HFFc6 (cell line): Measurements from ENCODE around the gene CALHM1. TPM values are rescaled to one million over a fixed set of nuclear protein-coding genes. Genes with fewer than 3 reads are reported as not detected.

Source experiments
- DNase-seq: peaks from one replicate; pipeline ENCODE4 v3.0.0-alpha.2; 2018
- H3K27ac Mint-ChIP-seq: 2 replicates; pipeline ENCODE4 v1.8.0; 2020; ENCODE audit warnings: mild to moderate bottlenecking, mixed read lengths
- H3K27me3 Mint-ChIP-seq: 2 replicates; pipeline ENCODE4 v1.8.0; 2021; ENCODE audit warnings: mild to moderate bottlenecking, moderate library complexity, mixed read lengths; ENCODE audit not compliant: insufficient read depth
- H3K36me3 Mint-ChIP-seq: 2 replicates; pipeline ENCODE4 v1.8.0; 2021; ENCODE audit warnings: low read depth, mixed read lengths
- H3K4me1 Mint-ChIP-seq: 2 replicates; pipeline ENCODE4 v1.8.0; 2020; ENCODE audit warnings: low read depth, mixed read lengths
- H3K4me3 Mint-ChIP-seq: 2 replicates; pipeline ENCODE4 v1.8.0; 2020; ENCODE audit warnings: mild to moderate bottlenecking, moderate library complexity, mixed read lengths
- H3K9me3 Mint-ChIP-seq: 2 replicates; pipeline ENCODE4 v1.8.0; 2020; ENCODE audit warnings: mild to moderate bottlenecking, mixed read lengths
- CTCF ChIP-seq: fragments of 200-600 bp; sonication (generic); IDR thresholded peaks from 2 replicates; pipeline ENCODE4 v1.5.0; 2021; ENCODE audit warnings: antibody characterized with exemption, mild to moderate bottlenecking
- total RNA-seq, 6 experiments: library from RNA; stranded (reverse); fragmentation: NEBNext Ultra II Directional; extraction: Animal tissue kit (Norgen Biotek cat#: 25700); gene quantifications; 2 replicates in 1 of 6; 3 replicates in 5 of 6; pipeline ENCODE4 v1.2.3, GENCODE V29; 2021

CALHM1 gene
- total RNA-seq, 6 experiments from 2014 or later, result not detected

DNA sequence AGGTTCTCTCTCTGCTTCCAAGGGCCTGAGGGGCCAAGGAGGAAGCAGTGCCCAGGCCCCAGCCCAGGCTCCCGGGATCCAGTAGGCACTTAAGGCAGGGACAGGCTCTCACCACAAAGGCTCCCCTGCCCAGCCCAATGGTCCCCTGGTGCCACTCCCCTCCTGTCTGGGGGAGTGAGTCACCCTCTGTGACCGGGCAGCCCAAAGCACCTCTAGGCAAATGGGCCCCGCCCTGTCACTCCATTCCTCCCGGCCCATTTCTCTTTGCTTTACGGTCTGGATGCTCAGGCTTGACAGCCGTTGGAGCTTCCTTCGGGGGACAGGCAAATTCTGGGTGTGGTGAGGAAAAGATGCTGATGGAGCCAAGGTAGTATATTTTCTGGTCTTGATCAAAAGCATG, 20.4 kb upstream of the CALHM1 start, which contains the start of gene CALHM3:
CALHM3 (minus strand) TSS at position 106 of the 400 bp plus-strand sequence. CDS start 208 bp downstream, outside the sequence.
- Mint-ChIP-seq H3K27me3 (peaks cover 3% of the 10 kb centered on the region), H3K4me3 (no peak within 1 kb of the TSS; the same call in 1 of the 2 replicates), H3K4me1 (peaks cover 34% of the 10 kb centered on the region), H3K9me3 (no peaks in the 10 kb centered on the region), H3K27ac (0 out of 2 replicates have a peak within 1 kb of the TSS, but pooled peaks have one; percentile 8), H3K36me3 (no peaks in the 10 kb centered on the region)
- DNase-seq, result peak; percentile 15
- no peak for TF ChIP-seq CTCF

DNA sequence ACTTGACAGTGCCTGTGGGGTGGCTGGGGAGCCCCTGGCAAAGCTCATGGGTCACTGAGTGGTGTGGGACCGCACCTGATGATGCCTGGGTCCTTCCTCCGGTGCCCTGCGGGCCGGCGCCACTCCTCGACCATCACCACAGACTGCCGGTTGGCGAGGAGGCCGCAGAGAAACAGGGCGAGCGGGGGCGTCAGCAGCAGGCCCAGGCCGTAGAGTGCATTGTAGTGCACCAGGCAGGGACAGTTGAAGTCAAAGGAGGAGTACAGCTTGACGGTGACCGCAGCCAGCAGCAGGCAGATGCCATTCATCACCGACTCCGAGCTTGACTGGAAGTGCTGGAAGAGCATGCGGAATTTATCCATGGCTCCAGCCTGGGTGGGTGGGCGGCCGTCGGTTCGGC, 20.0 kb upstream of the CALHM1 start:
- TF ChIP-seq CTCF, result no peak
- Mint-ChIP-seq H3K27me3 (peaks cover 5% of the 10 kb centered on the region), H3K4me1 (peaks cover 34% of the 10 kb centered on the region), H3K9me3 (no peaks in the 10 kb centered on the region), H3K36me3 (no peaks in the 10 kb centered on the region), H3K27ac (no peak overlapping the region), H3K4me3 (no peak overlapping the region)
- DNase-seq, result no peak

DNA sequence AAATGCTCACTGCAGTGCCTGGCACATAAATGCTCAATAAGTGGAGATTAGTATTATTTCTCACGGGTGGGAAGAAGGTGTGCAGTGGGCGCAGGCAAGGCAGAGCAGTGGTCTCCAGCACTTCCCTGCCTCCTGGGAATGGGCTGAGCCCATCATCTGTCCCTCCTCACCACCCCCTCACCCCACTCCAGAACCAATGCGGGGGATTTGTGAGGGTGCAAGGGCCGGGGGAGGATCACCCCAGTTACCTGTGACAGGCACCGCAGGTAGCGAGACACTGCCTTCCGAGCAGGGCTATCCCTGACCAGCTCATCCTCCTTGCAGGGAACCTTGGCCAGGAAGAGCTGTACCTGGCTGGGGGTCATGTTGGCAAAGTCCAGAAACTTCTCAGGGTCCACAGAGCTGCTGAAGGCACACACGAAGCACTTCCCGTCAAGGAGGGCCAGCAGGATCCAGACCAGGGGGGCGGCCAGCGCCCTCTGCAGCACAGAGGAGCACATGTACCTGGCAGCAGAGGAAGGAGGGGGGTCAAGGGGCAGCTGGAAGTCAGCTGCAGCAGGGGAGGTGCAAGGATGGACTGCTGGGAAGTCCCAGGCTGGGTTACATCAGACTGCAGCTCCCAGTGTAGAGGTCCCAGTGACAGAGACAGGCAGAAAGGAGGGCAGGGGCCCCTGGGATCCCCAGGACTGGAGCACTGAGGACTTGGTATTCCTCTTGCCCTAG, 17.5 kb upstream of the CALHM1 start:
- peaks cover 5% of the 10 kb centered on the region for H3K27me3 Mint-ChIP-seq
- peak; percentile 34; the same call in 1 of the 2 replicates for TF ChIP-seq CTCF
- H3K27ac Mint-ChIP-seq, result no peak overlapping the region
- no peak overlapping the region for H3K4me3 Mint-ChIP-seq
- H3K36me3 Mint-ChIP-seq, result no peaks in the 10 kb centered on the region
- H3K4me1 Mint-ChIP-seq, result peaks cover 29% of the 10 kb centered on the region
- no peak for DNase-seq
- H3K9me3 Mint-ChIP-seq, result no peaks in the 10 kb centered on the region

DNA sequence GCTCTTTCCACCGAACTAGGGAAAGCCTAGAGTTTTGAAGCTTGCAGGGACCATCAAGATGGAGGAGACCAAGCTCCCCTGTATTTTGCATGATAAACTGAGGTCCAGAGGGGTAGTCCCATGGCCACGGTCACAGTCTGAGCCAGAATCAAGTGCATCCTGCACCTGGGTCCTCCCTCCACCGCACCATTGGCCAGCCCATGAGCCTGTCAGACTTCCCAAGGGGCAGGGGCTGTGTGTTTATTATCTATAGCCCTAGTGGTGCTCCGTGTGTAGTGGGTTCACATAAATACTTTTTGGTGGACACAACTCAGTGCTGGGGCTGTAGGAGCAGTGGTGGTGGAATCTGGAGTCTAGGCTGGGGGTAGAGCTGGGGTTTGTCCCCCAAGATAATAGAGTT, 16.7 kb upstream of the CALHM1 start:
- H3K27ac Mint-ChIP-seq, result no peak overlapping the region
- no peaks in the 10 kb centered on the region for H3K9me3 Mint-ChIP-seq
- H3K27me3 Mint-ChIP-seq, result peaks cover 5% of the 10 kb centered on the region
- peaks cover 22% of the 10 kb centered on the region for H3K4me1 Mint-ChIP-seq
- H3K4me3 Mint-ChIP-seq, result no peak overlapping the region
- TF ChIP-seq CTCF, result no peak
- DNase-seq, result no peak
- no peaks in the 10 kb centered on the region for H3K36me3 Mint-ChIP-seq

DNA sequence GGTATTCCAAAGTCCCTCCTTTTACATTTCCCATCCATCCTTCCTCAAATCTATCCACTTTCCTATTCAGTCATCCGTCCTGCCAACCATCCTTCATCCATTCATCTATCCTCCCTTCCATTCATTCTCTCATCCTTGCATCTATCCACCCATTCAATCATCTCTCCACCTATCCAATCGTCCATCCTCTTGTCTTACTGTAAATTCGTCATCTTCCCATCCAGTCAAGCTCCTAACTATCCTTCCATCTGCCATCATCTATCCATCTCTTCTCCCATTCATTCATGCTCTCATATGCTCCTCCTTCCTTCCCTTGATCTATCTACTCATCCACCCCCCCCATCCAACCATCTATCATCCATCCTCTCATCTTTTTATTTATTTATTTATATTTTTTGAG, 15.4 kb upstream of the CALHM1 start:
- no peak for TF ChIP-seq CTCF
- H3K4me3 Mint-ChIP-seq, result no peak overlapping the region
- peaks cover 9% of the 10 kb centered on the region for H3K4me1 Mint-ChIP-seq
- no peaks in the 10 kb centered on the region for H3K36me3 Mint-ChIP-seq
- DNase-seq, result no peak
- peaks cover 7% of the 10 kb centered on the region for H3K27me3 Mint-ChIP-seq
- H3K27ac Mint-ChIP-seq, result no peak overlapping the region
- no peaks in the 10 kb centered on the region for H3K9me3 Mint-ChIP-seq
